Body of pancreas (tissue), 4 donors: ENCODE data around the gene NEURL1.

Experiments
- CTCF ChIP-seq, 7 experiments: fragments of 450-650 bp in 4 of 7; fragments of 200-600 bp in 3 of 7; sonication (generic) in 3 of 7; IDR thresholded peaks; one replicate each; pipeline ENCODE4 v1.5.1; 2016 to 2019; ENCODE audit warnings: antibody characterized with exemption in 7 of 7
- POLR2A ChIP-seq, 3 donors: fragments of 450-650 bp; IDR thresholded peaks; one replicate each; pipeline ENCODE4 v1.6.1; 2016; ENCODE audit warnings: antibody characterized with exemption in 3 of 3, mild to moderate bottlenecking in 2 of 3

DNA sequence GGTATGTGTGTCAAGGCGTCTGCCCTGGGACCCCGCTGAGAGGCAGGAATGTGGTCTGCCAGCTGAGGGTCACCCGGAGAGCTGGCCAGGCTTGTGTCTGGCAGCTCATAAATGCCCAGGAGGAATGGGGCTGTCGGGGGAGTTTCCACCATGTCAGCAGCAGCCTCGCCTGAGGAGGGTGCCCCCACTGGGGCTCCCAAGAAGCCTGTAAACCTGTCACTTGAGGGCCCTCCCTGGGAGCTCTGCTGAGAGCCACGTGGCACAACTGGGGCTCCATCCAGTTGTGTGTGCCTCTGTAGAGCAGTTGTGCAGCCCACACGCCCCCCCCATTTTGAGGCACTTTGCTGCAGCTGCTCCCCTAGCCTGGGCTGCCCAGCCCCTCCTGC is 70.6 kb downstream of the NEURL1 start:
- TF ChIP-seq CTCF (IDR thresholded peaks at IDR 0.05) (no peak), POLR2A (IDR thresholded peaks at IDR 0.05) (no peak)
